H1 (cell line): Measurements from ENCODE around the gene EPB42. TPM values are rescaled to one million over a fixed set of nuclear protein-coding genes. Genes with fewer than 3 reads are reported as not detected.

ENCODE experiments used
- CBX5 ChIP-seq: fragments of 300-800, 300-1000 bp; sonication (generic); IDR thresholded peaks from 2 replicates; pipeline ENCODE4 v1.7.1; 2016; ENCODE audit warnings: antibody characterized with exemption, low read length, low read depth
- EZH2 ChIP-seq: fragments of 200-600 bp; sonication (generic); IDR thresholded peaks from 2 replicates; pipeline ENCODE4 v1.7.1; 2012; ENCODE audit warnings: low read depth, mild to moderate bottlenecking, moderate library complexity, low read length, inconsistent platforms; ENCODE audit not compliant: severe bottlenecking
- MAFK ChIP-seq: IDR thresholded peaks from 2 replicates; pipeline ENCODE4 v1.6.1; 2012; ENCODE audit warnings: low read depth, mild to moderate bottlenecking, improper control_type of control experiment, low read length
- SAP30 ChIP-seq: fragments of 300-600 bp; sonication (generic); IDR thresholded peaks from 2 replicates; pipeline ENCODE4 v1.7.1; 2012; ENCODE audit warnings: low read length, moderate library complexity, mild to moderate bottlenecking, inconsistent platforms; ENCODE audit not compliant: insufficient read depth, insufficient replicate concordance
- SIN3A ChIP-seq, 2 experiments: IDR thresholded peaks in 1 of 2; conservative IDR thresholded peaks in 1 of 2; 2 replicates each; pipeline ENCODE4 v1.6.1; 2011 to 2012; ENCODE audit warnings: low read length in 2 of 2, improper control_type of control experiment in 1 of 2, low read depth in 1 of 2, mild to moderate bottlenecking in 1 of 2
- SP1 ChIP-seq: IDR thresholded peaks from 2 replicates; pipeline ENCODE4 v1.6.1; 2011; ENCODE audit warnings: low read depth, low read length
- polyA plus RNA-seq, 7 experiments: library from polyadenylated mRNA; depleted of rRNA in 3 of 7; stranded (reverse) in 5 of 7; unstranded in 2 of 7; fragments of >200 nt in 5 of 7; fragments of 200-250 nt in 2 of 7; gene quantifications; 1 replicate in 5 of 7; 2 replicates in 1 of 7; 4 replicates in 1 of 7; pipeline versions ENCODE4 v1.2.1 to v1.2.3, GENCODE V29; 2011 to 2013; ENCODE audit warnings: missing spikeins in 2 of 7, mixed read lengths in 2 of 7
- total RNA-seq: library from RNA; stranded (reverse); fragmentation: NEBNext Ultra II Directional; extraction: Animal tissue kit (Norgen Biotek cat#: 25700); gene quantifications from 2 replicates; pipeline ENCODE4 v1.2.1, GENCODE V29; 2021

The EPB42 gene
- total and polyA plus RNA-seq, 2 of the 8 experiments (the other 6 are each of a cell fraction or from before 2014, with no cell fraction given) = not detected

GRCh38 chr15:43243020-43243645 is 22.3 kb upstream of the EPB42 start (continued):
- no peak for TF ChIP-seq SIN3A (conservative IDR thresholded peaks at IDR 0.05 in 1 of 2, IDR thresholded peaks at IDR 0.05 in 1 of 2; ENCODE audit: low read depth in 1 of 2, low read length in 2 of 2)
- TF ChIP-seq SP1 = no peak
- TF ChIP-seq CBX5 = no peak
- no peak for TF ChIP-seq EZH2
- TF ChIP-seq SAP30 = no peak
- TF ChIP-seq MAFK = no peak
